ENCODE results near the gene TBC1D4. TPM values are rescaled to one million over a fixed set of nuclear protein-coding genes. Genes with fewer than 3 reads are reported as not detected.

The TBC1D4 gene
- polyA plus RNA-seq (2012; ENCODE audit: insufficient read depth, insufficient read length): 19.2 TPM

GRCh38 chr13:75482070-75482819 is at the start of gene TBC1D4:
Gene TBC1D4, minus strand, starts transcription at chr13:75482169. Its CDS starts 402 bp downstream, at chr13:75481767.
- DNase-seq (ENCODE audit: low read depth, low spot score): peak; percentile 66
- peak within 1 kb of the TSS; percentile 66 for H3K4me3 ChIP-seq (ENCODE audit: low read length)

- no peak overlapping the region for H3K4me3 ChIP-seq (ENCODE audit: low read length)
- peak; percentile 28 for DNase-seq (ENCODE audit: low read depth, low spot score)
Observed at GRCh38 chr13:75530549-75530961, 48.6 kb upstream of the TBC1D4 start.

- DNase-seq (ENCODE audit: low read depth, low spot score): no peak
- H3K4me3 ChIP-seq (ENCODE audit: low read length): no peak overlapping the region
Observed at GRCh38 chr13:75521956-75522355, 40.0 kb upstream of the TBC1D4 start.

- no peak for DNase-seq (ENCODE audit: low read depth, low spot score)
- no peak overlapping the region for H3K4me3 ChIP-seq (ENCODE audit: low read length)
Observed at GRCh38 chr13:75518439-75519088, 36.6 kb upstream of the TBC1D4 start.

- no peak for DNase-seq (ENCODE audit: low read depth, low spot score)
- no peak overlapping the region for H3K4me3 ChIP-seq (ENCODE audit: low read length)
Observed at GRCh38 chr13:75514080-75514995, 32.4 kb upstream of the TBC1D4 start.

- no peak for DNase-seq (ENCODE audit: low read depth, low spot score)
- H3K4me3 ChIP-seq (ENCODE audit: low read length): no peak overlapping the region
Observed at GRCh38 chr13:75513271-75513670, 31.3 kb upstream of the TBC1D4 start.

GRCh38 chr13:75512253-75512652 is 30.3 kb upstream of the TBC1D4 start:
- no peak overlapping the region for H3K4me3 ChIP-seq (ENCODE audit: low read length)
- DNase-seq (ENCODE audit: low read depth, low spot score): no peak

- DNase-seq (ENCODE audit: low read depth, low spot score): no peak
- no peak overlapping the region for H3K4me3 ChIP-seq (ENCODE audit: low read length)
Observed at GRCh38 chr13:75511051-75511625, 29.2 kb upstream of the TBC1D4 start.

- H3K4me3 ChIP-seq (ENCODE audit: low read length): no peak overlapping the region
- DNase-seq (ENCODE audit: low read depth, low spot score): no peak
Observed at GRCh38 chr13:75508002-75508548, 26.1 kb upstream of the TBC1D4 start.

GRCh38 chr13:75507027-75508001 is 25.3 kb upstream of the TBC1D4 start:
- H3K4me3 ChIP-seq (ENCODE audit: low read length): no peak overlapping the region
- no peak for DNase-seq (ENCODE audit: low read depth, low spot score)

- DNase-seq (ENCODE audit: low read depth, low spot score): no peak
- no peak overlapping the region for H3K4me3 ChIP-seq (ENCODE audit: low read length)
Observed at GRCh38 chr13:75506018-75506417, 24.0 kb upstream of the TBC1D4 start.

GRCh38 chr13:75505327-75505726 is 23.4 kb upstream of the TBC1D4 start:
- H3K4me3 ChIP-seq (ENCODE audit: low read length): no peak overlapping the region
- DNase-seq (ENCODE audit: low read depth, low spot score): no peak

- no peak for DNase-seq (ENCODE audit: low read depth, low spot score)
- H3K4me3 ChIP-seq (ENCODE audit: low read length): no peak overlapping the region
Observed at GRCh38 chr13:75495938-75496337, 14.0 kb upstream of the TBC1D4 start.

- peak; percentile 21 for DNase-seq (ENCODE audit: low read depth, low spot score)
- no peak overlapping the region for H3K4me3 ChIP-seq (ENCODE audit: low read length)
Observed at GRCh38 chr13:75494491-75494890, 12.5 kb upstream of the TBC1D4 start.

- no peak overlapping the region for H3K4me3 ChIP-seq (ENCODE audit: low read length)
- DNase-seq (ENCODE audit: low read depth, low spot score): no peak
Observed at GRCh38 chr13:75493156-75493555, 11.2 kb upstream of the TBC1D4 start.

GRCh38 chr13:75492389-75492788 is 10.4 kb upstream of the TBC1D4 start:
- DNase-seq (ENCODE audit: low read depth, low spot score): no peak
- H3K4me3 ChIP-seq (ENCODE audit: low read length): no peak overlapping the region

- H3K4me3 ChIP-seq (ENCODE audit: low read length): no peak overlapping the region
- no peak for DNase-seq (ENCODE audit: low read depth, low spot score)
Observed at GRCh38 chr13:75491376-75491775, 9.4 kb upstream of the TBC1D4 start.
